Testis (tissue), 3 donors: ENCODE results near the gene ERMN. TPM values are rescaled to one million over a fixed set of nuclear protein-coding genes. Genes with fewer than 3 reads are reported as not detected.

Experiments used
- DNase-seq: peaks from one replicate; pipeline ENCODE4 v3.0.0-alpha.2; 2019
- H3K27ac ChIP-seq, 2 donors: fragments of 200-600 bp; sonication (generic); one replicate each; pipeline ENCODE4 v1.5.1; 2019
- H3K27me3 ChIP-seq: fragments of 200-600 bp; sonication (generic); one replicate; pipeline ENCODE4 v1.5.1; 2019
- H3K36me3 ChIP-seq: fragments of 200-600 bp; sonication (generic); one replicate; pipeline ENCODE4 v1.5.1; 2017; ENCODE audit warnings: low read depth; ENCODE audit errors: missing control alignments
- H3K4me1 ChIP-seq: fragments of 200-600 bp; sonication (generic); one replicate; pipeline ENCODE4 v1.5.1; 2019
- H3K4me3 ChIP-seq, 2 donors: fragments of 200-600 bp; sonication (generic); one replicate each; pipeline ENCODE4 v1.5.1; 2017 to 2019
- H3K9me3 ChIP-seq: fragments of 200-600 bp; sonication (generic); one replicate; pipeline ENCODE4 v1.5.1; 2017
- CTCF ChIP-seq, 3 experiments: fragments of 450-650 bp in 2 of 3; fragments of 200-600 bp in 1 of 3; sonication (generic) in 1 of 3; IDR thresholded peaks; one replicate each; pipeline ENCODE4 v1.5.1; 2016 to 2019; ENCODE audit warnings: antibody characterized with exemption in 3 of 3, mild to moderate bottlenecking in 2 of 3, moderate library complexity in 1 of 3
- POLR2A ChIP-seq: fragments of 450-650 bp; IDR thresholded peaks from one replicate; pipeline ENCODE4 v1.6.1; 2017; ENCODE audit warnings: antibody characterized with exemption, mild to moderate bottlenecking, moderate library complexity
- WGBS, 2 donors: methylation state at CpG; one replicate each; pipeline ENCODE4 v1.1.5; 2018; 5-methylcytosine and 5-hydroxymethylcytosine counted together
- intact Hi-C: fragments of 100-400 bp; cut with DNase I; formaldehyde crosslinking; loops from one replicate; pipeline ENCODE4 v1.15.1; 2023; ENCODE audit warnings: low total_unique reads
- polyA plus RNA-seq: library from polyadenylated mRNA; stranded (reverse); fragments of 350-450 nt; fragmentation: Illumina TruSeq; extraction: RNeasy Lipid Tissue Mini Kit (QIAGEN cat#74804); gene quantifications from one replicate; pipeline ENCODE4 v1.2.3, GENCODE V29; 2014; ENCODE audit warnings: low read depth, low replicate concordance; ENCODE audit not compliant: insufficient read depth
- total RNA-seq, 2 donors: library from RNA; depleted of rRNA; stranded (reverse); fragments of >200 nt; gene quantifications; one replicate each; pipeline ENCODE4 v1.2.3, GENCODE V29; 2016

The ERMN gene
- total and polyA plus RNA-seq, 3 donors from 2014 or later: 0.44 to 1.6 (median 1.1) TPM

GRCh38 chr2:157319795-157320194 is 5.8 kb downstream of the ERMN start:
- 84 to 86% methylated on average over 2 of the region's 2 CpGs for WGBS, 2 donors
- intact Hi-C loops: no loop called here
- H3K4me1 ChIP-seq: no peaks in the 10 kb centered on the region
- no peaks in the 10 kb centered on the region for H3K36me3 ChIP-seq
- no peak overlapping the region for H3K27ac ChIP-seq
- DNase-seq: no peak
- no peaks in the 10 kb centered on the region for H3K9me3 ChIP-seq
- H3K4me3 ChIP-seq: no peak overlapping the region
- no peaks in the 10 kb centered on the region for H3K27me3 ChIP-seq
- TF ChIP-seq CTCF (IDR thresholded peaks at IDR 0.05): no peak
- TF ChIP-seq POLR2A: no peak

GRCh38 chr2:157318884-157319283 is 6.7 kb downstream of the ERMN start:
- no peaks in the 10 kb centered on the region for H3K9me3 ChIP-seq
- intact Hi-C loops: no loop called here
- DNase-seq: no peak
- no peaks in the 10 kb centered on the region for H3K4me1 ChIP-seq
- no peaks in the 10 kb centered on the region for H3K27me3 ChIP-seq
- TF ChIP-seq POLR2A (no peak), CTCF (IDR thresholded peaks at IDR 0.05) (no peak)
- no peak overlapping the region for H3K27ac ChIP-seq
- H3K4me3 ChIP-seq: no peak overlapping the region
- WGBS, 2 donors: 95 to 97% methylated on average over 2 of the region's 2 CpGs
- H3K36me3 ChIP-seq: no peaks in the 10 kb centered on the region

- no peak for TF ChIP-seq CTCF (IDR thresholded peaks at IDR 0.05)
- no peak for TF ChIP-seq POLR2A
- intact Hi-C loops: no loop called here
Observed at GRCh38 chr2:157315901-157316300, 9.7 kb downstream of the ERMN start.

GRCh38 chr2:157312866-157313486 is 12.6 kb downstream of the ERMN start:
- no peak for TF ChIP-seq CTCF (IDR thresholded peaks at IDR 0.05)
- TF ChIP-seq POLR2A: no peak
- no peak for DNase-seq
- Histone ChIP-seq H3K36me3 (no peaks in the 10 kb centered on the region), H3K4me3 (no peak overlapping the region), H3K27ac (no peak overlapping the region), H3K27me3 (no peaks in the 10 kb centered on the region), H3K9me3 (no peaks in the 10 kb centered on the region), H3K4me1 (no peaks in the 10 kb centered on the region)
- intact Hi-C loops: no loop called here
- 97% methylated on average over 1 of the region's 1 CpG for WGBS, 2 donors

More at GRCh38 chr2:157315901-157316300, 9.7 kb downstream of the ERMN start:
- H3K27ac ChIP-seq: no peak overlapping the region
- no peak for DNase-seq
- WGBS, 2 donors: 91% methylated on average over 4 of the region's 4 CpGs
- no peaks in the 10 kb centered on the region for H3K27me3 ChIP-seq
- H3K9me3 ChIP-seq: no peaks in the 10 kb centered on the region
- H3K4me3 ChIP-seq: no peak overlapping the region
- no peaks in the 10 kb centered on the region for H3K36me3 ChIP-seq
- no peaks in the 10 kb centered on the region for H3K4me1 ChIP-seq

GRCh38 chr2:157311706-157312105 is 13.9 kb downstream of the ERMN start:
- 92 to 93% methylated on average over 1 of the region's 1 CpG for WGBS, 2 donors
- intact Hi-C loops: no loop called here

More at GRCh38 chr2:157311706-157312105, 13.9 kb downstream of the ERMN start:
- no peak overlapping the region for H3K27ac ChIP-seq
- no peaks in the 10 kb centered on the region for H3K9me3 ChIP-seq
- no peaks in the 10 kb centered on the region for H3K27me3 ChIP-seq
- no peaks in the 10 kb centered on the region for H3K36me3 ChIP-seq
- no peak for TF ChIP-seq POLR2A
- TF ChIP-seq CTCF (IDR thresholded peaks at IDR 0.05): no peak
- H3K4me3 ChIP-seq: no peak overlapping the region
- DNase-seq: no peak
- H3K4me1 ChIP-seq: no peaks in the 10 kb centered on the region
